Gastrocnemius medialis (tissue), 4 donors: ENCODE results near the gene MAL.

ENCODE experiments used
- CTCF ChIP-seq, 5 experiments: fragments of 450-650 bp in 3 of 5; fragments of 200-600 bp in 2 of 5; sonication (generic) in 2 of 5; IDR thresholded peaks in 4 of 5; conservative IDR thresholded peaks in 1 of 5; 1 replicate in 4 of 5; 2 replicates in 1 of 5; pipeline ENCODE4 v1.5.1; 2016 to 2019; ENCODE audit warnings: antibody characterized with exemption in 5 of 5, mild to moderate bottlenecking in 3 of 5, moderate library complexity in 3 of 5
- POLR2A ChIP-seq, 2 donors: fragments of 450-650 bp; IDR thresholded peaks; one replicate each; pipeline ENCODE4 v1.6.1; 2017; ENCODE audit warnings: antibody characterized with exemption in 2 of 2, mild to moderate bottlenecking in 2 of 2, moderate library complexity in 2 of 2

- no peak for TF ChIP-seq CTCF (IDR thresholded peaks at IDR 0.05 in 4 of 5, conservative IDR thresholded peaks at IDR 0.05 in 1 of 5)
- no peak for TF ChIP-seq POLR2A (IDR thresholded peaks at IDR 0.05)
These were observed 12.5 kb upstream of the MAL start for GRCh38 chr2:95012881-95013550.
